Breast epithelium (tissue), 3 donors: Measurements from ENCODE around the gene C16orf90.

Experiments
- POLR2A ChIP-seq: fragments of 450-650 bp; IDR thresholded peaks from one replicate; pipeline ENCODE4 v1.6.1; 2016; ENCODE audit warnings: antibody characterized with exemption, mild to moderate bottlenecking, moderate library complexity
- TF ChIP-seq, protein P1 (sequence below), 3 donors: fragments of 450-650 bp; IDR thresholded peaks; one replicate each; pipeline ENCODE4 v1.5.1; 2016 to 2017; ENCODE audit warnings: antibody characterized with exemption in 3 of 3, mild to moderate bottlenecking in 3 of 3, moderate library complexity in 3 of 3

DNA sequence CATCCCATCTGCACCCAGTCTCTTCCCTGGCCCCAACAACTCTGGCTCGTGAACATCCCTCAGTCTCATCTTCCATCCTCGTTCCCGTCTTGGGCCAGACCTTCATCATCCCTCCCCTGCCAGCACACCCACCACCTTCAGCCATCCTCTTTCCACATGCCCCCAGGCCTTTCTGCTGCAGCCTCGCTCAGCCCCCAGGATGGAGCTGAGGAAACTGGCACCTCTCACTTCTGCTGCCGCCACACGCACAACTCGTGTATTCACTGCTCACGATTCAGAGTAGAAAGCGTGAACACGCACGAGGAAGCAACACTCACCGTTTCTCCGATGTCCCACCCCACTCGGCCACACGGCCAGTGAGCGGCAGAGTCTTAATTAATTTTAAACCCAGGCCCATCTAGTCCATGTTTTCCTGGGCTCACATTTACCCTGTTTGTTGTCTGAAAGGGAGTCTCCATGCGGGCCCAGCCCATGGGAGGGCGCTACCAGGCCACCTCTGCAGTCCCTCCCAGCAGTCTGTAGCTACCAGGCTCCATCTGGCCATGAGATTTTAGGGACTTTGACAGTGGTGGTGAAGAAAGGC lies 12.5 kb downstream of the C16orf90 start:
- no peak for TF ChIP-seq POLR2A
- TF ChIP-seq, protein P1, sequence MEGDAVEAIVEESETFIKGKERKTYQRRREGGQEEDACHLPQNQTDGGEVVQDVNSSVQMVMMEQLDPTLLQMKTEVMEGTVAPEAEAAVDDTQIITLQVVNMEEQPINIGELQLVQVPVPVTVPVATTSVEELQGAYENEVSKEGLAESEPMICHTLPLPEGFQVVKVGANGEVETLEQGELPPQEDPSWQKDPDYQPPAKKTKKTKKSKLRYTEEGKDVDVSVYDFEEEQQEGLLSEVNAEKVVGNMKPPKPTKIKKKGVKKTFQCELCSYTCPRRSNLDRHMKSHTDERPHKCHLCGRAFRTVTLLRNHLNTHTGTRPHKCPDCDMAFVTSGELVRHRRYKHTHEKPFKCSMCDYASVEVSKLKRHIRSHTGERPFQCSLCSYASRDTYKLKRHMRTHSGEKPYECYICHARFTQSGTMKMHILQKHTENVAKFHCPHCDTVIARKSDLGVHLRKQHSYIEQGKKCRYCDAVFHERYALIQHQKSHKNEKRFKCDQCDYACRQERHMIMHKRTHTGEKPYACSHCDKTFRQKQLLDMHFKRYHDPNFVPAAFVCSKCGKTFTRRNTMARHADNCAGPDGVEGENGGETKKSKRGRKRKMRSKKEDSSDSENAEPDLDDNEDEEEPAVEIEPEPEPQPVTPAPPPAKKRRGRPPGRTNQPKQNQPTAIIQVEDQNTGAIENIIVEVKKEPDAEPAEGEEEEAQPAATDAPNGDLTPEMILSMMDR (IDR thresholded peaks at IDR 0.05) = no peak
